ENCODE data around the gene LIAS.

- TF ChIP-seq EZH2 (IDR thresholded peaks at IDR 0.05; ENCODE audit: low read length), result no peak
- TF ChIP-seq CTCF (optimal IDR thresholded peaks at IDR 0.05 in 1 of 3, IDR thresholded peaks at IDR 0.05 in 1 of 3, conservative IDR thresholded peaks at IDR 0.05 in 1 of 3; ENCODE audit: extremely low read depth in 1 of 3, insufficient read depth in 2 of 3, low read length in 3 of 3), result no peak
Measured at GRCh38 chr4:39480251-39480650, 21.4 kb downstream of the LIAS start.
